Right cardiac atrium (tissue), 5 donors: Measurements from ENCODE around the gene LATS2. TPM values are rescaled to one million over a fixed set of nuclear protein-coding genes. Genes with fewer than 3 reads are reported as not detected.
"Not testable (repeated sequence)": the region's sequence is repeated elsewhere in the genome, so short reads cannot be mapped to it uniquely, and the experiment has no call there.

Source experiments
- ATAC-seq, 2 donors: fragments of 200-7000 bp; cut with Tn5 transposase; one replicate each; pipeline versions ENCODE4 v1.8.0 to v1.9.1; 2020; ENCODE audit warnings: moderate library complexity in 2 of 2, mild to moderate bottlenecking in 1 of 2
- DNase-seq, 3 donors: peaks; one replicate each; pipeline ENCODE4 v3.0.0-alpha.2; 2020
- H3K27ac ChIP-seq: one replicate; pipeline ENCODE4 v1.5.1; 2013; ENCODE audit warnings: mild to moderate bottlenecking, low read length, control low read depth, moderate library complexity
- H3K27me3 ChIP-seq: one replicate; pipeline ENCODE4 v1.6.1; 2013; ENCODE audit not compliant: control insufficient read depth, insufficient read depth
- H3K4me1 ChIP-seq: one replicate; pipeline ENCODE4 v1.6.1; 2013; ENCODE audit warnings: low read length; ENCODE audit not compliant: control insufficient read depth, insufficient read depth
- H3K4me3 ChIP-seq: one replicate; pipeline ENCODE4 v1.5.1; 2013; ENCODE audit warnings: low read length, control low read depth
- H3K9me3 ChIP-seq: one replicate; pipeline ENCODE4 v1.6.1; 2013; ENCODE audit warnings: low read length; ENCODE audit not compliant: control insufficient read depth
- WGBS: extraction: QIAGEN DNeasy Blood & Tissue Kit; methylation state at CpG from one replicate; pipeline ENCODE4 v1.1.7; 2013; 5-methylcytosine and 5-hydroxymethylcytosine counted together
- intact Hi-C, 4 donors: fragments of 100-400 bp; cut with DNase I; formaldehyde crosslinking; loops; one replicate each; pipeline versions ENCODE4 v1.11.0 to v1.14.0; 2022 to 2023
- polyA plus RNA-seq: library from polyadenylated mRNA; stranded (reverse); fragments of 200-250 nt; gene quantifications from one replicate; pipeline ENCODE4 v1.2.3, GENCODE V29; 2013
- total RNA-seq, 4 donors: library from RNA; stranded (reverse); fragmentation: NEBNext Ultra II Directional; extraction: Animal tissue kit (Norgen Biotek cat#: 25700); gene quantifications; one replicate each; pipeline ENCODE4 v1.2.1, GENCODE V29; 2021
- donor health status: healthy with polysubstance abuse.
- donor health status: DM: no; HTN: yes; CAD: no.
- donor health status: DM: no; HTN: no; CAD: no.
- donor health status: DM: no; HTN: yes; CAD: no; lungs with severe emphysema.
- donor health status: DM: yes; HTN: yes; CAD: no.

LATS2 gene
- total and polyA plus RNA-seq, 5 donors: 10.5 to 36.7 (median 23.6) TPM

DNA sequence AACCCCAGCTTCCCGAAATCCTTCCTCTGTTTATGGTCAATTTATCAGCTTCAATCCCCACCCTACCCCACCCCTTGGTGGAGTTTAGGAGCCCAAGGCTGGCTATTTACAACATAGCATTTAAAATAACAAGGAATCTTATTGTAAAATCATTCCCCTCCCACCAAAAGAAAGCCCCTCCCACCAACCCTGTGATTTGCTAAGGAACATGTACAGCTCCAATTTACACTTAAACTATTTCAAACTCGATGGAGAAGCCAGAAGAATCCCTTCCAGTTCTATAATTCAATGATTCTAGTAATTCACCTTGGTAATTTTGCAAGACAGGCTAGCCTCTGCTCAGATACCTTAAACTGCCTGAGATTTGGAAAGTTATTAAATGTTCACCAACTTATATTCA lies 3.0 kb downstream of the LATS2 start:
- Histone ChIP-seq H3K4me1 (peaks cover 5% of the 10 kb centered on the region), H3K4me3 (no peak overlapping the region), H3K9me3 (no peaks in the 10 kb centered on the region), H3K27ac (no peak overlapping the region), H3K27me3 (no peaks in the 10 kb centered on the region)
- 26% methylated on average over 2 of the region's 2 CpGs for WGBS
- DNase-seq (no peak), ATAC-seq (no peak)
- intact Hi-C loops: loop anchor here in 2 of 4 donors (10.0 kb wide), 2 partner anchors 64 to 114 kb away; no protein-coding TSS in a partner anchor

DNA sequence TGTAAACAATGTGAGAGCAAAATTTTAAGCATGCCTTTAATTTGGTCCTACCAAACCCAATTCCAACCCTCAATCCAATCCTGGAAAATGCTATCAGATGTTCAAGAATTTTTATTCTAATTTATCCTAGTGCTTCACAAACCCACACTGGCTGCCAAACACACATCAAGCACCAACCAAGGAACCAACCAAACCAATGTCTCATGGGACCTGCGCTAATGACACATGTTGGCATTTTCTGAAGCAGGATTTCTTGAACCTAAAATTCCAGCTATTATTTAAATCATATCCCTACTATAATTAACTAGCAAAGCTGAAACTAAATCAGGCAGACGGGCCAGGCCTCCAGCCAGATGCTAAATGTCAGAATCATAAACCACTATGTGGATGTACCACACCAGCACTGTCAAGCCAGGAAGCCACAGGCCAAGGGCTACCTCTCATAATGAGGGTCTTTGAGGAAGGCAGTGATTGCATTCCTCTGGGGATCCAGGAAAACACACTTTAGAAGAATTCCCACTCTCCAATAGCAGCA lies 5.8 kb downstream of the LATS2 start:
- WGBS: 71% methylated on average over 2 of the region's 2 CpGs
- ATAC-seq (no peak), DNase-seq (no peak)
- no peak overlapping the region for H3K4me3 ChIP-seq
- intact Hi-C loops: loop anchor here in 2 of 4 donors (10.0 kb wide), 2 partner anchors 61 to 111 kb away; no protein-coding TSS in a partner anchor
- peaks cover 9% of the 10 kb centered on the region for H3K4me1 ChIP-seq
- H3K27ac ChIP-seq: peak overlapping the region; percentile 36
- no peaks in the 10 kb centered on the region for H3K9me3 ChIP-seq
- no peaks in the 10 kb centered on the region for H3K27me3 ChIP-seq

DNA sequence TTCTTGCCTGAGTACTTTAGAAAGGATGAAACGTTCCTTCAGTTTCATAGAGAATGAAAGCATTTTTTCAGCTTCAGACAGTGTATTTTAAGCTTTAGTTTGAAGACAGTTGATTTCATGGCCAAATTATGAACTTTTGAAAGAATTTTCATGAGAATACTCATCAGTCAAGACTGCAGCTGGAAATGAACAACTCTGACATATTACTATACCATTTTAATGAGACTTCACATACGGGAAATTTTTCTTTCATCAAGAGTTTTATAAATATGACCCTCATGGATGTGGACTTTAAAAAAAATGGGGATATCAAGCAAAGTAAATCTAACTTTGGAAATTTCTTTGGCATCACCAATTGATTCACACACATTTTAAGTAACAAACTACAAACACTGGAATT lies 6.4 kb downstream of the LATS2 start:
- H3K27me3 ChIP-seq: no peaks in the 10 kb centered on the region
- intact Hi-C loops: loop anchor here in 2 of 4 donors (10.0 kb wide), 2 partner anchors 60 to 110 kb away; no protein-coding TSS in a partner anchor

DNA sequence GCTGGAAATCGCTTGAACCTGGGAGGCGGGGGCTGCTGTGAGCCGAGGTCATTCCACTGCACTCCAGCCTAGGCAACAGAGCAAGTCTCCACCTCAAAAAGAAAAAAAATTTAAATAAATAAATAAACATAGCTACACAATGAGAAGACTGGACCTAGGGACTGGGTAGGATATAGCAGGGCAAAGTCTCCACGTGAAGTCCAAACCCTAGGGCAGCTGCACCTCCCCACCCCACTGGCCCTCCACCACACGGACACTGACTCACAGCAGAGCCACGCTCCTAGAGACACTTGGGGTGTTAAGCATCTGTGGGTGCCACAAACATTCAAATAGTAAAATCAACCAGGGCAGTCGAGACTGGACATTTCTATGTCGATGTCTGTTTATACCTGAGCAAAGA lies 7.1 kb downstream of the LATS2 start:
- H3K4me3 ChIP-seq: no peak overlapping the region
- no peaks in the 10 kb centered on the region for H3K9me3 ChIP-seq
- peaks cover 11% of the 10 kb centered on the region for H3K4me1 ChIP-seq
- no peaks in the 10 kb centered on the region for H3K27me3 ChIP-seq
- 87% methylated on average over 8 of the region's 8 CpGs for WGBS
- no peak overlapping the region for H3K27ac ChIP-seq
- DNase-seq: no peak
- intact Hi-C loops: loop anchor here in 2 of 4 donors (10.0 kb wide), 2 partner anchors 60 to 110 kb away; no protein-coding TSS in a partner anchor
- peak; percentile 37 to 49 for ATAC-seq

More for the DNA sequence above, 6.4 kb downstream of the LATS2 start:
- Histone ChIP-seq H3K4me1 (peaks cover 11% of the 10 kb centered on the region), H3K9me3 (no peaks in the 10 kb centered on the region), H3K27ac (no peak overlapping the region), H3K4me3 (no peak overlapping the region)
- WGBS: 23% methylated on average over 2 of the region's 2 CpGs
- no peak for DNase-seq
- ATAC-seq: no peak

DNA sequence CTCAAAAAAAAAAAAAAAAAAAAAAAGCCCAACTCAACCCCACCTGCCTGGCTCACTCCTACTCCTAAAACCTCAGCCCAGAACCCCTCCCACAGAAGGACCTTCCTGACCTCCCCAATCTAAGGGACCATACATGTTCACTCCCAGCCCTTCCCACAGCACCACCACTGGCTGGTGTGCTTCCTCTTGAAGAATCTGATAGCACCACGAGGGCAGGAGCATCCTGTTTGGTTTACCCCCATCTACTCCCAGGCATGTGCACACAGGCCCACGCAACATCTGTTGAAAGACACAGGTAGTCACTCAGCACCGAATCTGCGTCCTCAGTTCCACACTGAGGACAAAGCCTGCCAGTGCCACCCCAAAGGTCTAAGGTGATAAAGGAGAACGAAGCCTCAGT lies 8.2 kb downstream of the LATS2 start:
- Histone ChIP-seq H3K9me3 (no peaks in the 10 kb centered on the region), H3K4me3 (no peak overlapping the region), H3K27ac (no peak overlapping the region), H3K27me3 (no peaks in the 10 kb centered on the region), H3K4me1 (peaks cover 11% of the 10 kb centered on the region)
- intact Hi-C loops: loop anchor here in 2 of 4 donors (10.0 kb wide), 2 partner anchors 58 to 108 kb away; no protein-coding TSS in a partner anchor
- DNase-seq (no peak), ATAC-seq (peak in 1 of 2 donors; percentile 4)
- WGBS: 64% methylated on average over 5 of the region's 5 CpGs

DNA sequence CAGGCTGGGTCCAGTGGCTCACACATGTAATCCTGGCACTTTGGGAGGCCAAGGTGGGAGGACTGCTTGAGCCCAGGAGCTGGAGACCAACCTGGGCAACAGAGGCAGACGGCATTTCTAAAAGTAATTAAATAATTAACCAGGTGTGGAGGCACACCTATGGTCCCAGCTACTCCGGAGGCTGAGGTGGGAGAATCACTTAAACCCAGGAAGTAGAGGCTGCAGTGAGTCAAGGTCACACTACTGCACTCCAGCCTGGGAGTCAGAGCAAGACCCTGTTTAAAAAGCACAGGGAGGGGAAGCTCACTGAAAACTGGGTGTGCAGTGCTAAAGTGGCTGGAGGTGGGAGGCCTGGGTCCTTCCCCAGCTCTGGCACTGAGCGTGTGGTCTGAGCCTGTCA lies 9.7 kb downstream of the LATS2 start:
- Histone ChIP-seq H3K27ac (no peak overlapping the region), H3K27me3 (no peaks in the 10 kb centered on the region), H3K4me1 (peaks cover 15% of the 10 kb centered on the region), H3K4me3 (no peak overlapping the region), H3K9me3 (no peaks in the 10 kb centered on the region)
- no peak for ATAC-seq
- no peak for DNase-seq
- 95% methylated on average over 3 of the region's 3 CpGs for WGBS
- intact Hi-C loops: loop anchor here in 2 of 4 donors (10.0 kb wide), 2 partner anchors 57 to 107 kb away; no protein-coding TSS in a partner anchor

DNA sequence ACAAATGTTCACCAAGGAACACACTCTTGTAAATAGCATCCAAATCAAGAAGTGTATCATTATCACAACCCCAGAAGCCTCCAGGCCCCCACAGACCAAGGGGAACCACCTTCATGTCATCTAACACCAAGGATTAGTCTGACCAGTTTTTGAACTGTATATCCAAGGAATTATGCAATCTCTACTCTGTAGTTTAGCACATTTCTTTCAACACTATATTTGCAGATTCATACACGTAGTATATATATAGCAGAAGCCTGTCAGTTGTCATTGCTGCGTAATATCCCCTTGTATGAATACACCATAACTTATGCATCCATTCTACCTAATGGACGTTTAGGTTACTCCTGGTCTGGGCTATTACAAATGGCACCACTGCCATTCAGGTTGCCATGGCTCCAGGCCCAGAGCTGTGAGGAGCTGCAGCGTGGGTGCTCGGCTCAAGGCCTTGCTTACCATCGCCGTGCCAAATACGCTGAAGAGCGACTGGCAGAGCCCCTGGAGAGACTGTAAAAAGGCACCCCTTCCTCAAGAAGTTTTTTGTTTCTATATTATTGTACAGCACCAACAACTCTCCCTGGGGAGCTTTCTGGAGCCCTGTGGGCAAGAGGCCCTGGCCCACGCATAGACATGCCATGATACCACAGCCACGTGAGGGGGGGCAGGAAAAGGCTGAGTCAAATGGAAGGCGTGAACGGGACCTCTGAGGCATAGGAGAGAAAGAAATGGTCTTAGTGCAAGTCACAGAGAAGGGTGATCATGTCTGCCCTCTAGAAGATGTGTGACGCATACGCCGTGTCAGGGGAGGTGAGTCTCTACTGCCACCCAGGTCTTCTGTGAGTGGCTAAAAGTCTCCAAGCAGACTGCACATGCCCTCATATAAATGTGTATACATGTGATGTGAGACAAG lies 10.8 kb downstream of the LATS2 start:
- H3K9me3 ChIP-seq: no peaks in the 10 kb centered on the region
- H3K4me1 ChIP-seq: peaks cover 11% of the 10 kb centered on the region
- no peak overlapping the region for H3K27ac ChIP-seq
- H3K27me3 ChIP-seq: no peaks in the 10 kb centered on the region
- DNase-seq (no peak), ATAC-seq (no peak)
- intact Hi-C loops: loop anchor here in 2 of 4 donors (10.0 kb wide), 2 partner anchors 56 to 106 kb away; no protein-coding TSS in a partner anchor
- H3K4me3 ChIP-seq: no peak overlapping the region
- WGBS: 93% methylated on average over 16 of the region's 16 CpGs

DNA sequence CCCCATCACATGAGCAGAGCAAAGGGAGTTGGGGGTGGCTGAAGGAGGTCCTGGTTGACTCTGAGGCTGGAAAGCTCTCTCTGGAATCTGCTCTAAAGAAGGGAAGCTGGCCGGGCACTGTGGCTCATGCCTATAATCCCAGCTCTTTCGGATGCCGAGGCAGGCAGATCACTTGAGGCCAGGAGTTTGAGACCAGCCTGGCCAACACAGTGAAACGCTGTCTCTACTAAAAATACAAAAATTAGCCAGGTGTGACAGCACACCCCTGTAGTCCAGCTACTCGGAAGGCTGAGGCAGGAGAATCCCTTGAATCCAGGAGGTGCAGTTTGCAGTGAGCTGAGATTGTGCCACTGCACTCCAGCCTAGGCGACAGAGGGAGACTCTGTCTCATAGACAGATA lies 11.7 kb downstream of the LATS2 start:
- not testable (repeated sequence) for H3K27ac ChIP-seq, H3K4me3 ChIP-seq, H3K9me3 ChIP-seq, H3K27me3 ChIP-seq, DNase-seq, ATAC-seq
- intact Hi-C loops: loop anchor here in 3 of 4 donors (5.0 to 10.0 kb wide), 3 partner anchors 52 to 105 kb away; no protein-coding TSS in a partner anchor
- 82% methylated on average over 6 of the region's 6 CpGs for WGBS
- H3K4me1 ChIP-seq: peaks cover 14% of the 10 kb centered on the region

DNA sequence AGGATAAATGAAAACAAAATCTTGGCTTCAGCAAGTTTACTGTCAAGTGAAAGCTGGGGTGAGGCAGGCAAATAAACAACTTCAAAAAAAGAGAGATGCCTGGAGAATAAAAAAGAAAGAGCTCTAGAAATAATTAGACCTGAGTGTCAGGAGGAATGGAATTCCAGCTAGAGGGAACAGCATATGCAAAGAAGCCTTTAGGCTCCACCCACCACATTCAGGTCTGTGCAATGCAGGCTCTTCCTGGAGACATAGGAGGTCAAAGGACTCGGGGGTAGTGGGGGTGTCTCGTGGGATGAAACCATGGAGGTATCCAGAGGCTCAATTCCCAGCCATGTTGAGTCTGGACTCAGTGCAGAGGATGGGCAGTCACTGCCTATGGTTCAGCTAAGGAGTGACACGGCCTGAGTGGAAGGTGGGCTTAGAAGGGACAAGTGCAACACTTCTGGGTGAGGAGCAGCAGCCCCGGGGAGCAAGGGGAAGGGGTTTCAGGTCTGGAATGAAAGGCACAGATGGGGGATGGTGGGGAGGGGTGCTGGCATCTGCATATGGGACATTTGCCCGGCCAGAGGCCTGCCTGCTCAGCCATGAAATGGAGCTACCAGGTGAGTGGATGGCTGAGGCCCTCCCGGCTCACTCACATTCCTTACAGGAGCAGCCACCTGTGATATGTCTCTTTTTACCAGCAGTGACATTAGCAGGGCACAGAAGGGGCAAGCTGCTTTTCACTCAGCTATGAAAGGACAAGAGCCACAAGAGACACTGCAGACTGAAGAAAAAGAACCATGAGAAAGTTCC lies 12.3 kb downstream of the LATS2 start:
- peaks cover 14% of the 10 kb centered on the region for H3K4me1 ChIP-seq
- H3K4me3 ChIP-seq: no peak overlapping the region
- 89% methylated on average over 6 of the region's 6 CpGs for WGBS
- H3K27ac ChIP-seq: no peak overlapping the region
- ATAC-seq (no peak), DNase-seq (no peak)
- H3K9me3 ChIP-seq: no peaks in the 10 kb centered on the region
- intact Hi-C loops: loop anchor here in 1 of 4 donors (5.0 kb wide), 1 partner anchor 52 kb away; no protein-coding TSS in a partner anchor
- no peaks in the 10 kb centered on the region for H3K27me3 ChIP-seq

DNA sequence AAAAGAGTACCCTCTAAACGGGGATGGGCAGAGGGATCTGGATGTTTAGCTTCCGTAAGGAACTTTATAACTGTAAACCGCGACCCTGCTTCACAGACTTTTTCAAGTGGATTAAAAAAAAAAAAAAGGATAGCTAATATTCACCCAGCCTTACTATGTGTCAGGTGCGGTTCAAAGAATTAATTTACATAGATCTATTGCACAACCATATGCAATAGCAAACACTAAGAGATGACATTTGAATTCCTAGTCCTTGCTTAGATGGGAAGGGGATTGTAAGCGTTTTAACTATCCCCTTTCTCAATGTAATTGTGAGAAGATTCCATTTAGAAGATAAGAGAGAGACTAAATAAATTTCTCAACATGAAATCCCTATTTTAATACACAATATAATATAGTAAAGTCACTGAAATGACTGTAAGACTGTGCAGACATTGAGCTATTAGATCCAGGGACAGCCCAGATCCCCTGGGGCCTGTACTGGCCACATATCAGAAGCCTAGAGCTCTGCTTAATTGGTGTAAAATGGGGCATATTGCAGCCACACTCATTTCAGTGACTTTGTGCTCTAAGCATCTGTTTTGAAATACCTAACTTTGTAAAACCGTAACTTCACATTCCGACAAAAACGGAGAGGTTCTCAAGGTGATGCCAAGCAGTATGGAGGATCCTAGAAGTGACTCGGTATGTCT lies 13.6 kb downstream of the LATS2 start:
- 88% methylated on average over 10 of the region's 10 CpGs for WGBS

More for the DNA sequence above, 13.6 kb downstream of the LATS2 start:
- intact Hi-C loops: loop anchor here in 1 of 4 donors (5.0 kb wide), 1 partner anchor 50 kb away; no protein-coding TSS in a partner anchor
- H3K4me1 ChIP-seq: peaks cover 10% of the 10 kb centered on the region
- H3K27ac ChIP-seq: no peak overlapping the region
- H3K4me3 ChIP-seq: no peak overlapping the region
- no peaks in the 10 kb centered on the region for H3K9me3 ChIP-seq
- H3K27me3 ChIP-seq: no peaks in the 10 kb centered on the region
- DNase-seq (peak; percentile 46 to 81 (median 79)), ATAC-seq (peak in 1 of 2 donors; percentile 37)
